Measurements from ENCODE around the gene GPX1.
"Not testable (repeated sequence)": the region's sequence is repeated elsewhere in the genome, so short reads cannot be mapped to it uniquely, and the experiment has no call there.

Gene GPX1

GRCh38 chr3:49358217-49358883 is at the start of gene GPX1:
GPX1 (minus strand) TSS chr3:49358353; CDS start chr3:49358278, 75 bp downstream.
- DNase-seq (peak; percentile 91), ATAC-seq (peak; percentile 92)

GRCh38 chr3:49406571-49407565 is 48.7 kb upstream of the GPX1 start:
- DNase-seq (no peak), ATAC-seq (no peak)

DNA sequence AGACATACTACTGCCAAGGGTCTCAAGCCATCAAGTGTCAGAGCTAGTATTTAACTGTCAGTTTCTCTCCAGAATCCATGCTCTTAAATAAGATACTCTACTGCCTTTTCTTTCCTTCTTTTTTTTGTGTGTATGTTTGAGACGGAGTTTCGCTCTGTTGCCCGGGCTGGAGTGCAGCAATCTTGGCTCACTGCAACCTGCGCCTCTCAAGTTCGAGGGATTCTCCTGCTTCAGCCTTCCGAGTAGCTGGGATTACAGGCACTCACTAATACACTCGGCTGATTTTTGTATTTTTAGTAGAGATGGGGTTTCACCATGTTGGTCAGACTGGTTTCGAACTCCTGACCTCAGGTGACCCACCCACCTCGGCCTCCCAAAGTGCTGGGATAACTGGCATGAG is 47.4 kb upstream of the GPX1 start:
- ATAC-seq, DNase-seq: not testable (repeated sequence)

- no peak for ATAC-seq
Measured at GRCh38 chr3:49403891-49404290, 45.7 kb upstream of the GPX1 start.

GRCh38 chr3:49401766-49402165 is 43.6 kb upstream of the GPX1 start:
- no peak for ATAC-seq
- no peak for DNase-seq

More at GRCh38 chr3:49403891-49404290, 45.7 kb upstream of the GPX1 start:
- no peak for DNase-seq

GRCh38 chr3:49399461-49399860 is 41.3 kb upstream of the GPX1 start:
- ATAC-seq (no peak), DNase-seq (no peak)

DNA sequence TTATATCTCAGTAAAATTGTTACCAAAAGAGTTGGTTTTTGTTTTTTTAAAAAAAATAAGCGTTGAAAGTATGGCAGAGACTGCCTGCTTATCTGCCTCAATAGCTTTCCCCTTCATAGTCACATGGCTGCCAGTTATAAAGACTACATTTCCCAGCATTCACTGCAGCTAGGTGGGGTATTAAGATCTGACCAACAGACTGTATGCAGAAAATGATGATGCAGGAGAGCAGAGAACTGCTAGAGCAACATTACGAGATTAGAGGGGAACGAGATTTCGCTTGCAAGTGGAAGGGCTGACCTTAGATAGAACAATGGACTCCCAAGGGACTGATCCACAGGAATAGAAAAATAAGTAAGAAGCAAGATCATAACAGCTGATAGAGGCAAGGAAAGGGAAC is 39.3 kb upstream of the GPX1 start:
- DNase-seq (no peak), ATAC-seq (no peak)

GRCh38 chr3:49391310-49391709 is 33.2 kb upstream of the GPX1 start:
- not testable (repeated sequence) for ATAC-seq, DNase-seq

DNA sequence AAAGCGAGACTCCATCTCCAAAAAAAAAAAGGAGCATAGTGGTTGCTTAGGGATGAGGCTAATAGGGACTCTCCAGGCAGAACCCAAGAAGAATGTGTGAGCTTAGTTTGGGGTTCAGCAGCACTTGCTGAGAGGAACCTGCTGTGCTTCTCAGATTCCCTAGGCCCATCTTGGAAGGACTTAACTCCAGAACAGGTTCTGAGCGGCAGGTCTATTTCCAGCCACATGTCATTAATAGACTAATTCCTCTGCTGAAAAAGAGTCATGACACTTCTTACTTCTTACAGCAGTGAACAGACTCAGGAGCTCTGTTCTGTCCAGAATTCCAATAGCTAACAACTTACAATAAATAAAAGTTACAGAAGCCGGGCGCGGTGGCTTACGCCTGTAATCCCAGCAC is 31.1 kb upstream of the GPX1 start:
- ATAC-seq: no peak
- no peak for DNase-seq

GRCh38 chr3:49388289-49388820 is 30.2 kb upstream of the GPX1 start:
- ATAC-seq: no peak
- DNase-seq: no peak

DNA sequence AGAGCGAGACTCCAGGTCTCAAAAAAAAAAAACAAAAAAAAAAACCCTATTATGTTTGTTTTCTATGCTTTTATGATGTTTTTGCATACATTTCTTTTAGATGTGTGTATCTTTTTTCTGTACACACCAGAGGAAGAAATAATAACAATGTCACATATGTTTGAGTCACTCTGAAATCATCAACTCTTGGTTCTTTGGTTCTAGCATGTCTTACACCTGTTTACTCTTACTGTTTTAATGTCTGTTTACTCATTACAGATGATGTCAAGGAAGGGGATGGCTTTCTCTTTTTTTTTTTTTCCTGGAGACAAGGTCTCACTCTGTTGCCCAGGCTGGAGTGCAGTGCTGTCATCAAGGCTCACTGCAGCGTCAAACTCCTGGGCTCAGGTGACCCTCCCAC is 29.6 kb upstream of the GPX1 start:
- ATAC-seq: no peak

GRCh38 chr3:49386056-49386756 is 28.1 kb upstream of the GPX1 start:
- ATAC-seq: no peak

More for the DNA sequence above, 29.6 kb upstream of the GPX1 start:
- no peak for DNase-seq

GRCh38 chr3:49385617-49386016 is 27.5 kb upstream of the GPX1 start:
- no peak for DNase-seq
- no peak for ATAC-seq

More at GRCh38 chr3:49386056-49386756, 28.1 kb upstream of the GPX1 start:
- DNase-seq: no peak

DNA sequence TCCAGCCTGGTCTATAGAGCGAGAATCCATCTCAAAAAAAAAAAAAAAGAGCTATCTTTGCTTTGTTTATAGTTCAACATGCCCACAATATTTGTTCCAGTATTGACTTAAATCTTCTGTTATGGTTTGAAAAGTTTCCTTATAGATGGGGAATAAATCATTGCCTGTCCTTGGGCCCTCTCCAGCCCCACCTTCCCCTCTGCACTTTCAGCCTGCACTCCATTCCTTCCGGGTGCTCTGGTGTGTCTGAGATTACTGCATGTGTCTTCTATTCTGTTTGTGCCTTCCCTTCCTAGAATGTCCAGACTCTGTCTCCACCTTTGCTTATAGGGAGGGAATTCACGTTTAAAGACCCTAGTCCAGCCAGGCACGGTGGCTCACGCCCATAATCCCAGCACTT is 25.2 kb upstream of the GPX1 start:
- ATAC-seq: no peak
- DNase-seq: no peak

DNA sequence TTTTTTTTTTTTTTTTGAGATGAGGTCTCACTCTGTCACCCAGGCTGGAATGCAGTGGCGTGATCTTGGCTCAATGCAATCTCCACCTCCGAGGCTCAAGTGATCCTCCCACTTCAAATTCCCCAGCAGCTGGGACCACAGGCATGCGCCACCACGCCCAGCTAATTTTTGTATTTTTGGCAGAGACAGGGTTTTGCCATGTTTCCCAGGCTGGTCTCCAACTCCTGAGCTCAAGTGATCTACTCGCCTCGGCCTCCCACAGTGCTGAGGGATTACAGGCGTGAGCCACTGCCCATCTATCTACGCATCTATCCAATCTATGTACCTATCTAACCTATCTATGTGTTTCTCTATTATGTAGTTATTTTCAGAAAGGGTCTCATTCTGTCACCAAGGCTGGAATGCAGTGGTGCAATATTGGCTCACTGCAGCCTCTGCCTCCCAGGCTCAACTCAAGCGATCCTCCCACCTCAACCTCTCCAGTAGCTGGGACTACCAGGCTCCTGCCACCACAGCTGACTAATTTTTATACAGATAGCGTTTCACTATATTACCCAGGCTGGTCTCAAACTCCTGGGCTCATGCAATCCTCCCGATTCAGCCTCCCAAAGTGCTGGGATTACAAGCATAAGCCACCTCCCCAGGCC is 20.2 kb upstream of the GPX1 start:
- ATAC-seq (no peak), DNase-seq (no peak)

GRCh38 chr3:49377483-49377882 is 19.3 kb upstream of the GPX1 start:
- ATAC-seq (peak; percentile 94), DNase-seq (peak; percentile 57)

GRCh38 chr3:49371946-49372345 is 13.8 kb upstream of the GPX1 start:
- ATAC-seq: no peak
- no peak for DNase-seq

- ATAC-seq (peak; percentile 59), DNase-seq (no peak)
Measured at GRCh38 chr3:49370585-49371290, 12.6 kb upstream of the GPX1 start.

DNA sequence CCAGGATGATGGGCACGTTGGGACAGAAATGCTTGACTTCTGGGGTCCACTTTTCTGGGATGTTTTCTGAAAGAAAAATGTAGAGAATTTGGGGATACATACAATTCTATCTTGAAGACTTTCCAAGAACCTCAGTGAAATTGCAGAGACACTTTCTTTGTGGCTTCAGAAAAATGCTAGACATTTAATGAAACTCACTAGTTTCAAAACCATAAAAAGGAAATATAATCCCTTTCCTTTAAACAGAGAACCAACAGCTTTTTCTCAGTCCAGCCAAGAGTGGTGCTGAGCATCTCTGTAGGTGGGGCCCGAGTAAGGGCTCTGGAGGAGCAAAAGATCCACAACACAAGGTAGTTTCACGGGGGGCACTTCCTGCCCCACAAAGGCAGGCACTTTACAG is 4.4 kb upstream of the GPX1 start:
- no peak for ATAC-seq

GRCh38 chr3:49359623-49360022 is 1.5 kb upstream of the GPX1 start:
- DNase-seq (no peak), ATAC-seq (no peak)

More for the DNA sequence above, 4.4 kb upstream of the GPX1 start:
- DNase-seq: no peak

GRCh38 chr3:49358884-49359225 is 702 bp upstream of the GPX1 start:
- ATAC-seq: peak; percentile 39

More at GRCh38 chr3:49358884-49359225, 702 bp upstream of the GPX1 start:
- no peak for DNase-seq
